ENCODE measurements around the gene ACTL8. TPM values are rescaled to one million over a fixed set of nuclear protein-coding genes. Genes with fewer than 3 reads are reported as not detected.

Gene ACTL8
- total RNA-seq, 1 donor from 2014 or later = not detected

GRCh38 chr1:17805869-17806684, 50.9 kb downstream of the ACTL8 start:
- DNase-seq = no peak

- no peak for DNase-seq
Observed at GRCh38 chr1:17808816-17809215, 53.7 kb downstream of the ACTL8 start.

- no peak for DNase-seq
Observed at GRCh38 chr1:17810668-17811067, 55.5 kb downstream of the ACTL8 start.

GRCh38 chr1:17816511-17816910, 61.4 kb downstream of the ACTL8 start:
- no peak for DNase-seq

- DNase-seq = no peak
Observed at GRCh38 chr1:17819129-17819802, 64.1 kb downstream of the ACTL8 start.

- no peak for DNase-seq
Observed at GRCh38 chr1:17820198-17820597, 65.1 kb downstream of the ACTL8 start.

GRCh38 chr1:17822741-17823426, 67.8 kb downstream of the ACTL8 start:
- DNase-seq = no peak

GRCh38 chr1:17825273-17826164, 70.4 kb downstream of the ACTL8 start:
- DNase-seq = no peak

GRCh38 chr1:17826165-17826488, 71.0 kb downstream of the ACTL8 start:
- no peak for DNase-seq

- no peak for DNase-seq
Observed at GRCh38 chr1:17828991-17829390, 73.9 kb downstream of the ACTL8 start.

- no peak for DNase-seq
Observed at GRCh38 chr1:17829579-17829978, 74.4 kb downstream of the ACTL8 start.

- no peak for DNase-seq
Observed at GRCh38 chr1:17831597-17831996, 76.5 kb downstream of the ACTL8 start.

- no peak for DNase-seq
Observed at GRCh38 chr1:17833661-17834501, 78.7 kb downstream of the ACTL8 start.

- no peak for DNase-seq
Observed at GRCh38 chr1:17834561-17835100, 79.5 kb downstream of the ACTL8 start.

- no peak for DNase-seq
Observed at GRCh38 chr1:17837233-17838030, 82.3 kb downstream of the ACTL8 start.

- no peak for DNase-seq
Observed at GRCh38 chr1:17839641-17840196, 84.6 kb downstream of the ACTL8 start.

- DNase-seq = no peak
Observed at GRCh38 chr1:17841944-17842343, 86.8 kb downstream of the ACTL8 start.

- DNase-seq = no peak
Observed at GRCh38 chr1:17842686-17843085, 87.6 kb downstream of the ACTL8 start.

GRCh38 chr1:17844185-17844826, 89.2 kb downstream of the ACTL8 start:
- DNase-seq = no peak

All from skin of body (tissue), 2 donors.